ENCODE data around the gene PLA2G4E. TPM values are rescaled to one million over a fixed set of nuclear protein-coding genes. Genes with fewer than 3 reads are reported as not detected.

PLA2G4E gene
- polyA plus RNA-seq, 3 donors: not detected

DNA sequence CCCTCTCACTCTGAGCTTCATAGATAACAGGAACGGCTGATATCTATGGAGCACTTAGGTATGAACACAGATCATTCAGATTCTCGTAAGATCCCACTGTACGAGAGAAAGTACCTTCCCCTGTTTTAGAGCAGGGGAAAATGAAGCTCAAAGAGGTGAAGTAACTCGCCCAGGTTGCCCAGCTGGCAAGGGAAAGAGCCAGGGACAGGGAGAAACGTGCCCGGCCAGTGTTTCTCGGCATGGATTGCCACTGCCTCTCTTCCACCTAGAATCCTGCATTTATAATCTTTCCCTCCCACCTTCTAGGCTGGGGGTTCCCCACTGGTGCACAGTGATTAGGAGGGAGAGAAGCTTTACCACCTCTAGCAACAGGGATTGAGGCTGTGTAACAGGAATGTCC, 87.5 kb downstream of the PLA2G4E start:
- Histone ChIP-seq H3K79me2 (ENCODE audit: insufficient read depth, low read length) (peaks cover 55% of the 10 kb centered on the region), H3K36me3 (replicated peaks in 1 of 2; ENCODE audit: control insufficient read depth in 1 of 2, insufficient read depth in 2 of 2, low read length in 2 of 2) (peaks cover 0 to 24% of the 10 kb centered on the region in 2 donors), H3K4me3 (replicated peaks in 1 of 3; ENCODE audit: low read depth in 2 of 3, low read length in 3 of 3) (no peak overlapping the region), H3K9me3 (replicated peaks in 1 of 2; ENCODE audit: control insufficient read depth in 1 of 2, insufficient read depth in 1 of 2, low read length in 2 of 2) (no peaks in the 10 kb centered on the region), H3K4me2 (replicated peaks; ENCODE audit: extremely low read depth, low read length, poor library complexity, severe bottlenecking) (no peak overlapping the region), H3K27ac (ENCODE audit: low read depth in 1 of 2, low read length in 2 of 2) (peak overlapping the region in 1 of 2 donors; percentile 82), H4K20me1 (ENCODE audit: insufficient read depth, low read length) (no peaks in the 10 kb centered on the region), H3K4me1 (ENCODE audit: control insufficient read depth in 1 of 2, insufficient read depth in 2 of 2, low read length in 2 of 2) (peaks cover 65 to 88% of the 10 kb centered on the region in 2 donors), H3K9ac (ENCODE audit: insufficient read depth, low read length, poor library complexity, severe bottlenecking) (no peak overlapping the region), H2AFZ (ENCODE audit: insufficient read depth, low read depth, low read length, poor library complexity, severe bottlenecking) (no peak overlapping the region), H3K27me3 (ENCODE audit: control insufficient read depth in 2 of 2, insufficient read depth in 2 of 2, low read length in 2 of 2) (no peaks in the 10 kb centered on the region)
- H3K4me1 Mint-ChIP-seq: peaks cover 80% of the 10 kb centered on the region
- intact Hi-C loops (cut with micrococcal nuclease): no loop called here
- H3K4me3 Mint-ChIP-seq: no peak overlapping the region
- peak overlapping the region; percentile 37 to 93 (median 82) for H3K27ac Mint-ChIP-seq
- TF ChIP-seq CTCF (IDR thresholded peaks at IDR 0.05): no peak
- no peak for DNase-seq
- peaks cover 0 to 2% (median 0%) of the 10 kb centered on the region in 7 donors for H3K9me3 Mint-ChIP-seq
- H3K27me3 Mint-ChIP-seq (ENCODE audit: low read depth in 3 of 3): peaks cover 0 to 3% (median 0%) of the 10 kb centered on the region in 3 donors
- no CpG with 5 or more reads among the region's 7 CpGs for WGBS (ENCODE audit: insufficient coverage)
- H3K36me3 Mint-ChIP-seq: peaks cover 62 to 63% of the 10 kb centered on the region in 2 donors

DNA sequence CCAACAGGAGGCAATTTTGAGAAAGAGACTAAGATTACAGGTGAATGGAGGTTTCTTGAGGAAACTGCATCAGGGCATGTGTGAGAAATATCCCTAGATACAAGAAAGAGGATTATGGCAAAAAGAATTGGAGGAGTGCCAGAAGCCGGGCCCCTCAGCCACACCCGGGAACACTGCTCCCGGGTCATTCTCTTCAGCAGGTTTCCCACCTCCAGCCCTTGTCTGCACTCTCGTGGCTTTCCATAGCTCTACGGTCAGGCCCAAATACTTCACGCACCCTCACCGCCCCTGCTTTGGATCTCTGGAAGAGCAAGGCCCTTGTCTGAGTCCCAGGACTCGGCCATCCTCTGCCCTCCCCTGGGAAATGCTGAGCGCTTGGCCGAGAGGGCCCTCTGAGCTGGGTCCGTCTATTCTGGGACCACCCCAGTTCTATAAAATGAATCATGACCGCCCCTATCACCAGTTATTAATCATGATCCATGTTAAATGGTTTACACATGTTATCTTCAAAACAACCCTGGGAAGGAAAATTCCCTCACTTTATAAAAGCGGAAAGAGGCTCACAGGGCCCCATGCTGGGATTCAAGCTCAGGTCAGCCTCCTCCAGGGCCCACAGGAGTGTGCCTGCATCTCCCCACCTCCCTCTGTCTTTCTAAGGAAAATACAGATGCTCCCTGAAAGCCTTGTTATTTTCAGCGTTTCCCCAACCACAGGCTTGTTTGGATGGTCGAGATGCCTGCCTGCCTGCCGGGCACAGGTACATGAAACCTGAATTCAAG, 88.1 kb downstream of the PLA2G4E start:
- peaks cover 0 to 2% (median 0%) of the 10 kb centered on the region in 7 donors for H3K9me3 Mint-ChIP-seq
- H3K9ac ChIP-seq (ENCODE audit: insufficient read depth, low read length, poor library complexity, severe bottlenecking): no peak overlapping the region
- 96% methylated on average over 12 of the region's 16 CpGs for WGBS (ENCODE audit: insufficient coverage)
- no peaks in the 10 kb centered on the region for H3K27me3 ChIP-seq (ENCODE audit: control insufficient read depth in 2 of 2, insufficient read depth in 2 of 2, low read length in 2 of 2)
- H3K4me1 Mint-ChIP-seq: peaks cover 80% of the 10 kb centered on the region
- H3K36me3 ChIP-seq (replicated peaks in 1 of 2; ENCODE audit: control insufficient read depth in 1 of 2, insufficient read depth in 2 of 2, low read length in 2 of 2): peaks cover 0 to 18% of the 10 kb centered on the region in 2 donors
- peaks cover 58% of the 10 kb centered on the region for H3K79me2 ChIP-seq (ENCODE audit: insufficient read depth, low read length)
- H4K20me1 ChIP-seq (ENCODE audit: insufficient read depth, low read length): no peaks in the 10 kb centered on the region
- H3K4me3 Mint-ChIP-seq: peak overlapping the region in 1 of 2 donors; percentile 34
- no peak overlapping the region for H2AFZ ChIP-seq (ENCODE audit: insufficient read depth, low read depth, low read length, poor library complexity, severe bottlenecking)
- H3K4me1 ChIP-seq (ENCODE audit: control insufficient read depth in 1 of 2, insufficient read depth in 2 of 2, low read length in 2 of 2): peaks cover 66 to 88% of the 10 kb centered on the region in 2 donors
- peaks cover 0 to 3% (median 0%) of the 10 kb centered on the region in 3 donors for H3K27me3 Mint-ChIP-seq (ENCODE audit: low read depth in 3 of 3)
- H3K27ac ChIP-seq (ENCODE audit: low read depth in 1 of 2, low read length in 2 of 2): peak overlapping the region in 1 of 2 donors; percentile 82
- H3K4me3 ChIP-seq (replicated peaks in 1 of 3; ENCODE audit: low read depth in 2 of 3, low read length in 3 of 3): no peak overlapping the region
- no peak overlapping the region for H3K4me2 ChIP-seq (replicated peaks; ENCODE audit: extremely low read depth, low read length, poor library complexity, severe bottlenecking)
- DNase-seq: no peak
- intact Hi-C loops (cut with micrococcal nuclease): no loop called here
- no peaks in the 10 kb centered on the region for H3K9me3 ChIP-seq (replicated peaks in 1 of 2; ENCODE audit: control insufficient read depth in 1 of 2, insufficient read depth in 1 of 2, low read length in 2 of 2)
- peaks cover 56 to 57% of the 10 kb centered on the region in 2 donors for H3K36me3 Mint-ChIP-seq
- peak overlapping the region; percentile 62 to 93 (median 86) for H3K27ac Mint-ChIP-seq
- no peak for TF ChIP-seq CTCF (IDR thresholded peaks at IDR 0.05)

Data from CD14-positive monocyte (primary cell).